Testis (tissue), 3 donors: ENCODE measurements around the gene BRPF1. TPM values are rescaled to one million over a fixed set of nuclear protein-coding genes. Genes with fewer than 3 reads are reported as not detected.

ENCODE experiments used
- DNase-seq: peaks from one replicate; pipeline ENCODE4 v3.0.0-alpha.2; 2019
- H3K27ac ChIP-seq, 2 donors: fragments of 200-600 bp; sonication (generic); one replicate each; pipeline ENCODE4 v1.5.1; 2019
- H3K27me3 ChIP-seq: fragments of 200-600 bp; sonication (generic); one replicate; pipeline ENCODE4 v1.5.1; 2019
- H3K36me3 ChIP-seq: fragments of 200-600 bp; sonication (generic); one replicate; pipeline ENCODE4 v1.5.1; 2017; ENCODE audit warnings: low read depth; ENCODE audit errors: missing control alignments
- H3K4me1 ChIP-seq: fragments of 200-600 bp; sonication (generic); one replicate; pipeline ENCODE4 v1.5.1; 2019
- H3K4me3 ChIP-seq, 2 donors: fragments of 200-600 bp; sonication (generic); one replicate each; pipeline ENCODE4 v1.5.1; 2017 to 2019
- H3K9me3 ChIP-seq: fragments of 200-600 bp; sonication (generic); one replicate; pipeline ENCODE4 v1.5.1; 2017
- CTCF ChIP-seq, 3 experiments: fragments of 450-650 bp in 2 of 3; fragments of 200-600 bp in 1 of 3; sonication (generic) in 1 of 3; IDR thresholded peaks; one replicate each; pipeline ENCODE4 v1.5.1; 2016 to 2019; ENCODE audit warnings: antibody characterized with exemption in 3 of 3, mild to moderate bottlenecking in 2 of 3, moderate library complexity in 1 of 3
- POLR2A ChIP-seq: fragments of 450-650 bp; IDR thresholded peaks from one replicate; pipeline ENCODE4 v1.6.1; 2017; ENCODE audit warnings: antibody characterized with exemption, mild to moderate bottlenecking, moderate library complexity
- WGBS, 2 donors: methylation state at CpG; one replicate each; pipeline ENCODE4 v1.1.5; 2018; 5-methylcytosine and 5-hydroxymethylcytosine counted together
- intact Hi-C: fragments of 100-400 bp; cut with DNase I; formaldehyde crosslinking; loops from one replicate; pipeline ENCODE4 v1.15.1; 2023; ENCODE audit warnings: low total_unique reads
- polyA plus RNA-seq: library from polyadenylated mRNA; stranded (reverse); fragments of 350-450 nt; fragmentation: Illumina TruSeq; extraction: RNeasy Lipid Tissue Mini Kit (QIAGEN cat#74804); gene quantifications from one replicate; pipeline ENCODE4 v1.2.3, GENCODE V29; 2014; ENCODE audit warnings: low read depth, low replicate concordance; ENCODE audit not compliant: insufficient read depth
- total RNA-seq, 2 donors: library from RNA; depleted of rRNA; stranded (reverse); fragments of >200 nt; gene quantifications; one replicate each; pipeline ENCODE4 v1.2.3, GENCODE V29; 2016

Gene BRPF1
- total and polyA plus RNA-seq, 3 donors from 2014 or later = 47.4 to 58.4 (median 55.1) TPM

GRCh38 chr3:9792405-9793160 lies 61.0 kb downstream of the BRPF1 start, which contains the start of the genes ARPC4 and TADA3:
Gene ARPC4, plus strand, starts transcription at chr3:9793082. Its CDS starts 40 bp downstream, at chr3:9793122.
Gene TADA3, minus strand, starts transcription at chr3:9792473. Its CDS starts 1,007 bp downstream, at chr3:9791466.
- TF ChIP-seq CTCF (IDR thresholded peaks at IDR 0.05) (peak in 2 of 3 experiments; percentile 17 to 22), POLR2A (no peak)
- H3K27me3 ChIP-seq = no peaks in the 10 kb centered on the region
- peak; percentile 95 for DNase-seq
- H3K27ac ChIP-seq = peak within 1 kb of the TSS; percentile 94
- H3K4me1 ChIP-seq = peaks cover 8% of the 10 kb centered on the region
- H3K4me3 ChIP-seq = peak within 1 kb of the TSS; percentile 82 to 96
- intact Hi-C loops = no loop called here
- H3K36me3 ChIP-seq = no peaks in the 10 kb centered on the region
- 0% methylated on average over 30 to 65 of the region's 65 CpGs for WGBS, 2 donors
- H3K9me3 ChIP-seq = no peaks in the 10 kb centered on the region

- peak overlapping the region; percentile 82 to 96 for H3K4me3 ChIP-seq
- DNase-seq = no peak
- no peaks in the 10 kb centered on the region for H3K9me3 ChIP-seq
- peak overlapping the region; percentile 94 for H3K27ac ChIP-seq
- peaks cover 8% of the 10 kb centered on the region for H3K4me1 ChIP-seq
- intact Hi-C loops = no loop called here
- H3K27me3 ChIP-seq = no peaks in the 10 kb centered on the region
- no peaks in the 10 kb centered on the region for H3K36me3 ChIP-seq
- WGBS, 2 donors = 0 to 1% methylated on average over 20 to 23 of the region's 23 CpGs
- TF ChIP-seq CTCF (IDR thresholded peaks at IDR 0.05) (no peak), POLR2A (no peak)
These were observed 61.7 kb downstream of the BRPF1 start for GRCh38 chr3:9793161-9793781.

- Histone ChIP-seq H3K27me3 (no peaks in the 10 kb centered on the region), H3K4me1 (peaks cover 8% of the 10 kb centered on the region), H3K36me3 (no peaks in the 10 kb centered on the region), H3K9me3 (no peaks in the 10 kb centered on the region), H3K4me3 (no peak overlapping the region), H3K27ac (no peak overlapping the region)
- DNase-seq = no peak
- intact Hi-C loops = no loop called here
- TF ChIP-seq CTCF (IDR thresholded peaks at IDR 0.05) (no peak), POLR2A (no peak)
- WGBS, 2 donors = 87 to 88% methylated on average over 11 of the region's 11 CpGs
These were observed 62.9 kb downstream of the BRPF1 start for GRCh38 chr3:9794400-9794799.

- Histone ChIP-seq H3K4me1 (peaks cover 8% of the 10 kb centered on the region), H3K27me3 (no peaks in the 10 kb centered on the region), H3K27ac (no peak overlapping the region), H3K4me3 (no peak overlapping the region), H3K36me3 (no peaks in the 10 kb centered on the region), H3K9me3 (no peaks in the 10 kb centered on the region)
- intact Hi-C loops = no loop called here
- TF ChIP-seq CTCF (IDR thresholded peaks at IDR 0.05) = no peak
- no peak for TF ChIP-seq POLR2A
- no peak for DNase-seq
- WGBS, 2 donors = 80 to 91% methylated on average over 5 of the region's 5 CpGs
These were observed 63.7 kb downstream of the BRPF1 start for GRCh38 chr3:9795207-9795606.
